NAMALWA (cell line): ENCODE results near the gene TMEM192.
"Not testable (repeated sequence)": the region's sequence is repeated elsewhere in the genome, so short reads cannot be mapped to it uniquely, and the experiment has no call there.

Source experiments
- DNase-seq: peaks from one replicate; pipeline ENCODE4 v3.0.0-alpha.2; 2015; ENCODE audit warnings: low spot score

TMEM192 gene

DNA sequence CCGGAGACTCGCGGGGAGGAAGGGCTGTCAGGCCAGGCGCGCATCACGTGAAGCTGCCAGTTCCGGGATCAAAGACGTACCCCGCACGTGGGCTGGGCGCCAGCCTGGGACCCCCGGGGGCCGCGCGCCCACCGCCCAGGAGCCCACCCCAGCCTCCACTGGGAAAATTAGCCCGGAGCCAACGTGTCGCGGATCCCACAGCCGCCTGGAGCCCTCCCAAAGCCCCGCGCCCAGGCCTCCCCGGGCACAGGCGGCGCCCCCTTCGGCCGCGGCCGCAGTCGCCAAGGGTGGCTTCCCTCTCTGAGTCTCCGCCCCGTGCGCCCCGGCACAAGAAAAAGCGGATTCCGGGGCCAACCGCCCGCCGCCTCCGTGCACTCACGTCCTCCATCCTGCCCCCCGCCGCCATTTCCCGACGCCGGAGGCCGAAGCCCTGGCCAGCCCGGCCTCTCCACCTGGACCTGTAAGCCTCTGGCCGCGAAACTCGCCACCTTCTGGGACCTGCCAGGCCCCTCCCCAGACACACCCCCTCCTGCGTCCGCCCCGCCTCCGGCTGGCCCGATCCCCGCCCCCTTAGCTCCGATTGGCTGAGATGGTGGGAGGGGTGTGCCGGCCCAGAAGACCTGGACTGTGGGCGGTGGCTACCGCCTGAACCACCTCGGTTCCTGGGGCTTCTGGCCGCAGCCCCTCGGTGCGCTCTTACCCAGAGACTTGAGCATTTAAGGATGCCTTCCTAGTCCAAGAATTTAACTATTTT is at the start of gene TMEM192:
Gene TMEM192 (minus strand): TSS at position 493 of the 754 bp plus-strand sequence. CDS start 87 bp downstream, at position 406.
- peak; percentile 91 for DNase-seq

DNA sequence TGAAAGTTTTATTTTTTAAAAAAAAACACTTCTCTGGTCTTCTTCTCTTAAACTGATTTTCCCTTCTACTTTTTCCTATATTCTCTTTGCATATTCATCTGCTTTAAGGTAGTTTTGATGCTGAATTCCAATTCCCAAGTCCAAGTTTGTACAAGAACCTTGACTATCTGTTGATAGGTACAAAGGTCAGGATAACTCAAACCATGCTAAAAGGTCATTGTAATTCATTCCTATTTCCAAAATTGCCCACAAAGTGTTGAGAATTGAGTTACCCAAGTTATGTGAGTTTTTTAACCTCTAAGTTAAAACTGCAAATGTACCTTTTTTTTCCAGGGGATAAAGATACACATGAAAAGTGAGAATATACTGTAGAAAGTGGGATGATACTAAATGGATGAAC is 46.1 kb upstream of the TMEM192 start:
- no peak for DNase-seq

DNA sequence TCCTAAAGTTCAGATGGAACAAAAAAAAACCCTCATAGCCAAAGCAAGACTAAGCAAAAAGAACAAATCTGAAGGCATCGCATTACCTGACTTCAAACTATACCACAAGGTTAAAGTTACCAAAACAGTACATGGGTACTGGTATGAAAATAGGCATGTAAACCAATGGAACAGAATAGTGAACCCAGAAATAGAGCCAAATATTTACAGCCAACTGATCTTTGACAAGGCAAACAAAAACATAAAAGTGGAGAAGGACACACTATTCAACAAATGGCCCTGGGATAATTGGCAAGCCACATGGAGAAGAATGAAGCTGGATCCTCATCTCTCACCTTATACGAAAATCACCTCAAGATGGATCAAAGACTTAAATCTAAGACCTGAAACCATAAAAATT is 44.2 kb upstream of the TMEM192 start:
- DNase-seq = no peak

DNA sequence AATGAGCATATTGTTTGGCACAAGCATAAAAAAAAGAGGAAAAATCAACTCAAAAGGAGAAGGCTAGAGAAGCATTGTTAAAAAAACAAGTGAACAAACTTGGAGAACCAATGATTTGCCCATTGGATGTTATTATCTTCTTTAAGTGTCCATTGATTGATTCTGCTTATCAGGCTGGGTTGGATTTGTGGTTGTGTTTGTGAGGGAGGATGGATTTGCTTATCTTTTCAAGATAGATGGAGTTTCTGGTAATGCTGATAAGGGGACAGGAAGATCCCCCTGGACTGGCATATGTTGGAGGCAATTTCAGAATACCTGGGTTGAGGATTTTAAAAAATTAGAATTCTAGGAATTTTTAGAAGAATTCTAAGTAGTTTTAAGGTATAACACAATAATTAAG is 41.8 kb upstream of the TMEM192 start:
- no peak for DNase-seq

DNA sequence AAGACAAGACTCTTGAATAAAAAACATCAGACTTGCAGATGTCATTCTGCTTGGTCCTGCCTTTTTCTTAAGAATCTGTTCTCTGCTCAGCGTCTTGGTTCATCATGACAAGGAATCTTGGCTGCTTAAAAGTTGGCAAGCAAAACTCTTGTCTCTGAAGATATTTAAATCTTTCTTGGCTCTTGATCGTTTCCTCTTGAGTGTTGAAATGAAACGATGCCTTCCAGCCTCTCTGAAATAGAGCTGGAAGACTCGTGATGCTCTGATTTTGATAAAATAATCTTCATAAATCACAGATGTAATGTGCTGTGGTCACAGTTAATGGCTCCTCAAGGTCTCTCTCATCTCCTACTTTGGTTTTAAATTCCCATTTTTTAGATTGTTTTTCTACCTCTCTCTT is 39.9 kb upstream of the TMEM192 start:
- no peak for DNase-seq

DNA sequence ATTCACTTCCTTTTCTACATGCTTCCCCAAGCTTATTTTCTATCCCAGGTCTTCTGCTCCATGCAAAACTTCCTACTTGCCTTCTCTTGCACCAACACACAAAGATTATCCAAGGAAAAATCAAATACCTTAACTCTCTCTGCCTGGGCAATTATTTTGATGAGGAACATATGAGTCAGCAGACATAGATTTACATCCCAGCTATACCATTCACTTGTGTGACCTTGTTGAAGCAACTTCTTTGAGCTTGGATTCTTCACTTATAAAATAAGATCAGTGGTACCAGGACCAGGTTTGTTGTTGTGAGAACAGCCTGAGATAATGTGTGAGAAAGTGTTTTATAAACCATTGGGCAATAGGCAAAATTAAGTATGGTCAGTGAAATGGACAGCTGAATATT is 39.1 kb upstream of the TMEM192 start:
- no peak for DNase-seq

DNA sequence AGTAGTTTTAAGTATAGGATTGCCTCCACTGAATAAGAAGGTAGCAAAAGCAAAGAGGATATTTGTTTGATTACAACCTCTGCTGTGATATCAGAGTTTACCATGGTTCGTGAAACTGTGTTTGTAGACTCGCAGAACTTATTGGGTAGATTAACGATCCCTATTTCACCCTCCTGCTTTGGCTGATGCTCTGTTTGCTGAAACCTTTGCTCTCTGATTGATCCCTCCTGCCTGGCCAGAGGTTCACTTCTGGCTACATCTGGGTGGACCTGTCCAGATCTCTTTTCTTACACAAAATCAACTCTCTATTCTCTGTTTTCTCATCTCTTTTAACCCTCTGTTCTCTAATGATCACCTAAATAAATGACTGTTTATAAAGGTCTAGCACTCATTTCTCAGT is 37.9 kb upstream of the TMEM192 start:
- no peak for DNase-seq

DNA sequence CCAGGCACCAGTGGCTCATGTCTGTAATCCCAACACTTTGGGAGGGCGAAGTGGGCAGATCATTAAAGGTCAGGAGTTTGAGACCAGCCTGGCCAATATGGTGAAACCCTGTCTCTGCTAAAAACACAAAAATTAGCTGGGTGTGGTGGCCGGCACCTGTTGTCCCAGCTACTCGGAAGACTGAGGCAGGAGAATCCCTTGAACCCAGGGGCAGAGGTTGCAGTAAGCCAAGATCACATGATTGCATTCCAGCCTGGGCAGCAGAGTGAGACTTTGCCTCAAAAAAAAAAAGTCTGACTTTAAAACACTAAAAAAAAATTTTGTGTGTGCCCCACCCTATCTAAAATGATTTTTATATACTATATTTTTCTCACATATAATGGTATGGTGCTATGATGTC is 26.2 kb upstream of the TMEM192 start:
- DNase-seq = no peak

DNA sequence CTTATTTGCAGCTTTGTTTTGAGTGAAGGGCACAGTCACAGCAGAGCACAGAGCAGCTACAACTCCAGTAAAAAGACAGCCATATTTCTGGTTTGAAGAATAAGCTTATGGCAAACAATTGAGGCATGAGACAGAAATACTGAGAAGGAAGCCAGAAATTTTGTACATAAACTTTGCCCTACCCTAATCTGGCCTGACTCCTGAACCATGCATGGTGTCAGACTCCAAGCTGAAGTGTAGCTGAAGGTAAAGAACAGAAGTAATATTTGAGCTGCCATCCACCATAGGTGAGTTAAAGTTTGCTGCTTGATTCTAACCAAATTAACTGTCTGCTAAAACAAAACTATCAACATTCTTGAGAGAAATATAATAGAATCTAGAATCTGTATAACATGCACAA is 24.5 kb upstream of the TMEM192 start:
- no peak for DNase-seq

DNA sequence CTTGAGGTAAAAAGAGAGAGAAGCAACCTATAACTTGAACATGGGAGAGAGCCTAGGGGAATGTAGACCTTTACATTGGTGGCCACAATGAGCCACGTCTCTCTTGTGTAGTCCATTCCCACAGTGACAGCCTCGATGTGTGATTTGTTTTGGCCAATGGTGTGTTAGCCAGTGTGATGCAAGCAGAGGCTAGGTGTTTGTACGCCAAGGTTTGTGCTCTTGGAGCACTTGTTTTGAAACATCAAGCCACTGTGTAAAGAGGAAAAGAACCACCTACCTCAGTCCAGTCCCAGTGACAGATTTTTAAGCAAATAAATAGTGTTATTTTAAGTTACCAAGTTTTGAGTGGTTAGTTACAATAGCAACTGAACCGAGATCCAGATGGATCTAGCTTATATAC is 23.9 kb upstream of the TMEM192 start:
- no peak for DNase-seq

DNA sequence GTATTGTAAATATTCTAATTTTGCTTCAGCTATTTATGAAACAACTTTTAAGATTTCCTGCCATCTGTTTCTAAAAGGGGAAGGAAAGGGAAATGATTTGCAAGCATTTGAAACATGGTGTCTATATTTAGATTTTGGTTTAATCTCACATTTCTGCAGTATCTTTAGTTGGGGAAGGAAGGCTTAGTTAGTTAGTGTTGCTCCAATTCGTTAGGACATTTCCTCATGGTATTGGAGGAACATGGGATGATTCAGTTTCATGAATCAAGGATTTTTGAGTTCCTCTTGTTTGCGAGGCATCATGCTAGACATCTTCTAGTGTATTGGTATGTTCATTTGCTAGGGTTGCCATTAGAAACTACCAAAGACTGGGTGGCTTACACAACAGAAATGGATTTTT is 20.5 kb upstream of the TMEM192 start:
- DNase-seq = peak; percentile 39

DNA sequence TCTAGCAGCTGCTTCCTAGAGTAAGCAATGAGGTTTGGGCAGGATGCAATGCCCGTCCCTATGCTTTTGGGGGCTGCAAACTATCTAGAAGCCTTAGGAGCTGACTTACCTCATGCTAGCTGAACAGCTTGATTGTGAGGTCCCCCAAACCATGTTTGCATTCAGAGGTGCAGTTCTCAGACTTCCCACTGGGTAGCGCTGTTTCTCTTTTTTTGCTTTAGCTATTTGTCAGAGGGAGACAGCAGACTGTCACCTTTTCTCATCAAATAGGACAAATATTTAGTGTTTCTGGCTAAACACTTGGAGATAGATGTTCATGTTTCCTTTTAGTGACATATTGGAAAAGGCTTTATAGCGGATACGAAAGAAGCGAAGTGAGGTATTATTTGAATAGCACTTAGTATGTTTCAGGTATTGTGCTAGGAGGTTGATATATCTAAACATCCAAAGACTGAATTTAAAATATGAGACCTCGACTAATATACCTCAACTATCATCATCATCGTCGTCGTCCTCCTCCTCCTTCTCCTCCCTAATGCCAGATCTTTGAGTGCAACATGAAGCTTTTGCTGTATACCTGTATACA is 18.7 kb upstream of the TMEM192 start:
- DNase-seq = peak; percentile 90

DNA sequence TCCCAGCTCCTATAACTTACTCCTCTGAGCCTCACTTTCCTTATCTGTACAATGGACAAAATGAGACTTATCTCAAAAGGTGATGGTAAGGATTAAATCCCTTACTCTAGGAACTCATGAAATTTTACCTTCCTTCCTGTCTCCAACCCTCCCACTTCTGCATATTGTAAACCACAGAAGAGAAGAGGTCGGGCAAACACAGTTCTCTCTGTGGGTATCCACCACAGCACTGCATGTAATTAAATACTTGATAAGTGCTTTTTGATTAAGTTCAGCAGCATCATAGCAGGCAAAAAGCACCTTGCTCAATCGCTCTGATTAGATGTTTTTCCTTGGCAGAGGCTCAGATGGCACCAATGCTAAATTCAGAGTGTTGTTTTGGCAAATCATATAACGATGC is 17.3 kb upstream of the TMEM192 start:
- DNase-seq = no peak

DNA sequence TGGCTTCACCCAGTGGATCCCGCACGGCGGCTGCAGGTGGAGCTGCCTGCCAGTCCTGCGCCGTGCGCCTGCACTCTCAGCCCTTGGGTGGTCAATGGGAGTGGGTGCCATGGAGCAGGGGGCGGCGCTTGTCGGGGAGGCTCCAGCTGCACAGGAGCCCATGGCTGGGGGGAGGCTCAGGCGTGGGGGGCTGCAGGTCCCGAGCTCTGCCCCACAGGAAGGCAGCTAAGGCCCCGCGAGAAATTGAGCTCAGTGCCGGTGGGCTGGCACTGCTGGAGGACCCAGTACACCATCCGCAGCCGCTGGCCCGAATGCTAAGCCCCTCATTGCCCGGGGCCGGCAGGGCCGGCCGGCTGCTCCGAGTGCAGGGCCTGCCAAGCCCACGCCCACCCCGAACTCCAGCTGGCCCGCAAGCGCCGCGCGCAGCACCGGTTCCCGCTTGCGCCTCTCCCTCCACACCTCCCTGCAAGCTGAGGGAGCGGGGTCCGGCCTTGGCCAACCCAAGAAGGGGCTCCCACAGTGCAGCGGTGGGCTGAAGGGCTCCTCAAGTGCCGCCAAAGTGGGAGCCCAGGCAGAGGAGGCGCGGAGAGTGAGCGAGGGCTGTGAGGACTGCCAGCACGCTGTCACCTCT is 13.3 kb upstream of the TMEM192 start:
- not testable (repeated sequence) for DNase-seq

DNA sequence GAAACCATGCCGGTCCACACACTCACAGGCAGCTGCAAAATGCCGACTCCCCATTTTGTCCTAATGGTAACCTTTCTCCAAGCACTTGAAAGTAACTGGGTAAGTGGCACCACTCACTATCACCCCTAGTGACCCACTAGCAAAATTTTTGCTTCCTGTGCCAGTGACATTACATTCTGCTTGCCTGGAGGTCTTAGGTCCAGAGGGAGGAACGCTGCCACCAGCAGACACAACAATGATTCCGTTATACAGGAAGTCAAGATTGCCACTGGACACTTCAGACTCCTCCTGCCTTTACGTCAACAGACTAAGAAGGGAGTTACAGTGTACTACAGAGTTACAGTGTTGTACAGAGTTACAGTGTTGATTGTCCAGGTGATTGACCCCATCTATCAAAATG is 11.8 kb upstream of the TMEM192 start:
- no peak for DNase-seq

DNA sequence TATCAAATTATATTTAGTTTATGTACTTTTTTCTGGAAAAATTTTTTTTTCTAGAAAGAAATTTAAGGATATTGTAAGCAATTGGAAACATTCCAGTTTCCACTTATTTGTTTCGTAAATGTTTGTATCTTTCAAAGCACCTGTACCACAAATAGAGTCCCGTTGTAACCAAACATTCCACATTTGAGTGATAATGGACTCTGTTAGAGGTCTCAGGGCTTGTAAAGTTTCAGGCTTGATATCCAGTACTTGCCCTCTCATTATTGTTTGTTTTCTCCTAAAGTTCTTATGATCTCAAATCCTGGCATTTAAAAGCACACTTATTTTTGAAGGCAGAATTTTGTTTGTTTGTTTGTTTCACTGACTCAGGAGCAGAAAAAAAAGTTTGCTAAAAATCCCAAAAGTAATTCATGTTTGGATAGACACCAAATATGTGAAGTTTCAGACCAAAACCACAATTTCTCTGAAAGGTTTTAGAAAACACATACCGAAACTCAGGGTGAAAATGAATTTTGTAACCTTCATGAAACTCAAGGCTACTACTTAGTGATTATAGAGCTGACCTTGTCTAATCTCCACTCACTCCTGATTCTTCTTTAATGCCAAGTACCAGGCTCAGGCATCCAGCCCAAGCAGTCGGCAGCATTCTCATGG is 5.7 kb upstream of the TMEM192 start:
- DNase-seq = no peak

DNA sequence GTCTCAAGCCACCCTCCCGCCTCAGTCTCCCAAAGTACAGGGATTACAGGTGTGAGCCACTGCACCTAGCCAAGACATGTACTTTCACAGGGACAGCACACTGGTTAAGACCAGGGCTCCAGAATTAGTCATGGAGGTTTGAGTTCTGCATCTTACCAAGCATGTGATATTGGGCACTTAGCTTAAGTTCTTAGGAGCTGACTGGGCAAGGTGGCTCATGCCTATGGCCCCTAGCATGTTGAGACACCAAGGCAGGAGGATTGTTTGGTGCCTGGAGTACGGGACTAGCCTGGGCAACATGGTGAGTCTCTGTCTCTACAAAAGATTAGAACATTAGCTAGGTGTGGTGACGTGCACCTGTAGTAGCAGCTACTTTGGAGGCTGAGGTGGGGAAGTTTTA is 2.6 kb upstream of the TMEM192 start:
- no peak for DNase-seq

DNA sequence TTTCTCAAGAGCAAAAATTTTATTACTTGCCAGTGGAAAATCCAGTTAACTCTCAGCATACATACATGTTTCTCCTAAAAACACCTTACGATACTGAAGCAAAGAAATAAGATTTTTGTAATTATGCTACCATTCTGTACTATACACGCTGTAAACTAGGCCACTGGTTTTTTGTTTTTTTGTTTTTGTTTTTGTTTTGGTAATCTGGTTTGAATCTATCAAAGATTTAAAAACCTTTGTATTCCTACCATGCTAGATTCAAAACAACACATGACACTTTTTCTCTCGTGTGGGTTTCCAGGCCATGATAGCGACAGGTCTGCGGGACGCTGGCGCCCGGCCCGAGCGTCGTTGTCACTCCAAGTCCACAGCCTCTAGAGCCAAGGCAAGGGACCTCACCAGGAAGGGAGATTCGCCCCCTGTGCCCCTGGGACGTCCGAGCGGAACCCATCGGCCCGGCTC is 723 bp downstream of the TMEM192 start:
- DNase-seq = peak; percentile 74

DNA sequence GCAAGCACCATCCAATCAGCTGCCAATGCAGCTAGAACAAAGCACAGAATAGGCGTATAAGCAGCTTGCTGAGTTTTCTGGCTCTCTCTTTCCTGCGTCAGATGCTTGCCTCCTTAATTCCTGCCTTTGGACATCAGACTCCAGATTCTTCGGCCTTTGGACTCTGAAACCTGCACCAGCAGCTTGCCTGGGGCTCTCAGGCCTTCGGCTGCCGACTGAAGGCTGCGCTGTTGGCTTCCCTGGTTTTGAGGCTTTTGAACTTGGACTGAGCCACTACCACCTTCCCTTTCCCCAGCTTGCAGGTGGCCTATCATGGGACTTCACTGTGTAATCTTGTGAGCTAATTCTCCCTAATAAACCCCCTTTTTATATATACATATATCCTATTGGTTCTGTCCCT is 6.1 kb downstream of the TMEM192 start:
- DNase-seq = no peak

DNA sequence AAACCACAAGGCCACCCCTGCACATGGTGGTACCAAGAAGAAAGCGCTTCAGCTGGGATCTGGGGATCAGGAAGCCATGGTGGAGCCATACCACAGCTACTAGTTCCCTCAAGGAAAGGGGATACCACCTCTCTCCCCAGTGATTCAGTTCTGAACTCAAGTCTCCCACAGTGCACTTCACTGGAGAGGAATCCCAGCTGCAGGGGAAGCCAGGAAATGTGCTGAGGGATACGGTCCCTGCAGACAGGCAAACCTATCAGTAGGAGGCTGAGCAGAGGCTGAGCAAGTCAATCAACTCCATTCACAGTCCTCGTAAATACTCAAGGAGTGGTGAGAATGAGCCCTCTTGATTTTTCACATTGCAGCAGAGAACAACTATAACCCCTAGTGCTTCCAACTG is 11.0 kb downstream of the TMEM192 start:
- DNase-seq = no peak

DNA sequence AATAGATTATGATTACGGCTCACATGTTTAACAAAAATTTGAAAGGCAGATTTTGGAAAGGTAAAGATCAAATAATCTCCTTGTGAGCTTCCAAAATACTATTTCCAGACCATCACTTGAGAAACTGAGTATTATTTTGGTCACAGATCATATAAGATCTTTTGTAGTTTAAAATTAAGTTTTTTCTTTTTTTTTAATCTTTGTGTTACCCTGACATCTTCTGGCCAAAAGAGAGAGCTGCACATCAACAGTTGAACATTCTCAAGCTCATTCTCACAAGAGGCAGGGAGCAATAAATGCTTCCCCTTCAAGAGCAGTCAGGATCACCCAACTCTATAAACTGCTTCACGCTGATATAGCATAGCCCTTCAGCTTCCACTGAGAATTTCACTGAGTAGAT is 15.9 kb downstream of the TMEM192 start:
- peak; percentile 48 for DNase-seq

DNA sequence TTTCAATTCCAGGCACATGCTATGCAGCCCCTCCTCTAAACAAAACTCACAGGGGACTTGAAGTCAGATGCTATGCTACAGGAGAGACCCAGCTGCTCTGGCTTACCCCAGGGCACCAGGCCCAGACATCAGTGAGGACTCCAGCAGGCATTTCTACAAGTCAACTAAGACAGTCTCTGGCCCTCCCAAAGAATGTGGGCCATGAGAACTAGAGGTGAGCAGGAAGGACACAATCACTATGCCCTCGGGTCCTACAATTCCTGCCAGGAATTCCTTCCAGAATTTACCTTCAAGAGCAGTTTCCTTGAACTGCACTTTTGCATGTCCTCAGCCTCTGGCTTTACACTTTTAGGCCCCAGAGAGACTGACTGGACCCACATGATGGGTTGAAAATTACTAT is 17.4 kb downstream of the TMEM192 start:
- no peak for DNase-seq

DNA sequence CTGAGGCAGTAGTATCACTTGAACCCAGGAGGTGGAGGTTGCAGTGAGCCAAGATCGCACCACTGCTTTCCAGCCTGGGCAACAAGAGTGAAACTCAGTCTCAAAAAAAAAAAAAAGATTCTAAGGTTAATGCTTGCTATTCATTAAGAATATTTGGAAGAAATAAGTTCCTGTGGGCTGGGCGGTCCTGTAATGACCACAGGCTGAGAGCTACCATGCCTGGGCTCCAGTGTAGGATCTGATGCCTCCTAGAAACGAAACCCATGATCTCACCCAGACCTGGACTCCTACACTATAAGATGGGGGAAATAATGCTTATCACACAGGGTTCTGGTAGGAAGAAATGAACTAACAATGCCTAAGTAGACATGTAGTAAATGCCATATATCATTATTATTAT is 17.8 kb downstream of the TMEM192 start:
- no peak for DNase-seq
